Bronchial epithelial cell (primary cell): Measurements from ENCODE around the gene QSOX1. TPM values are rescaled to one million over a fixed set of nuclear protein-coding genes. Genes with fewer than 3 reads are reported as not detected.

Experiments
- DNase-seq: peaks from one replicate; pipeline ENCODE4 v3.0.0-alpha.2; 2010; ENCODE audit warnings: low read depth
- FAIRE-seq: peaks from 2 replicates; lab custom pipeline; 2011; peaks lifted over from hg19 to GRCh38; lab: Jason Lieb, UNC
- H3K27me3 ChIP-seq: 2 replicates; pipeline ENCODE4 v1.5.1; 2011; ENCODE audit warnings: low read length; ENCODE audit not compliant: control insufficient read depth, insufficient read depth
- H3K36me3 ChIP-seq: 2 replicates; pipeline ENCODE4 v1.5.1; 2011; ENCODE audit warnings: low read length; ENCODE audit not compliant: control insufficient read depth, insufficient read depth
- H3K4me3 ChIP-seq: 2 replicates; pipeline ENCODE4 v1.5.1; 2011; ENCODE audit warnings: mild to moderate bottlenecking, low read depth, low read length, control low read depth
- total RNA-seq: library from RNA; depleted of rRNA; stranded (reverse); fragments of >200 nt; gene quantifications from 2 replicates; pipeline ENCODE4 v1.2.1, GENCODE V29; 2014
- TF ChIP-seq, protein P1 (sequence below): IDR thresholded peaks from 2 replicates; pipeline ENCODE4 v1.5.1; 2011; ENCODE audit warnings: mild to moderate bottlenecking, moderate library complexity, low read length, control low read depth, inconsistent platforms; ENCODE audit not compliant: insufficient read depth, severe bottlenecking

The QSOX1 gene
- total RNA-seq, 1 donor from 2014 or later: 134 TPM

DNA sequence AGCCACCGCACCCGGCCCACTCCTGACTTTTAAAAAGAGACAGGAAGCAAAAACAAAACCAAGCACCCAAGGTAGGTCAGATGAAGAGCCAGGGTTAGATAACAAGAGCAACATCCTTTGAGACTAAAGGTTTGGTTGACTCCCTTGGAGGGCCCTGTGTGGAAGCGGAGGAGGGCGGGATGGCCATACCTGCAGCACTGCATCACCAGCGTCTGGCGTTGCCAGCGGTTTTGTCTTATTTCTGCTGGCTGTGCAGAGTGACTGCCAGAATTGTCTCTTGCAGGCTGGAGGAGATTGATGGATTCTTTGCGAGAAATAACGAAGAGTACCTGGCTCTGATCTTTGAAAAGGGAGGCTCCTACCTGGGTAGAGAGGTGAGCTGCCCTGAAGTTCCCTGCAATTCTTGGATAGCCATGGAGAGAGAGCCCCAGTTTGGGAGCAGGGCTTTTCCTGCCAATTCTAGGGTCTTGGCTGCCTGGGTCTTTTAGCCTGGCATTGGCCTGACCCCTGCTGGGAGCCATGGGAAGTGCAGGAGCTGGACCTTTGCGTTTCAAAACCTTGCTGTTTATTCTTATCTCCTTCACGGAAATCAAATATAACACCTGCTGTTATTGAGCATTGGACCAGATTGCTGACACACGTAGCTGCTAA, 24.0 kb downstream of the QSOX1 start:
- DNase-seq (peak; percentile 30), FAIRE-seq (no peak)
- no peak overlapping the region for H3K4me3 ChIP-seq
- TF ChIP-seq, protein P1, sequence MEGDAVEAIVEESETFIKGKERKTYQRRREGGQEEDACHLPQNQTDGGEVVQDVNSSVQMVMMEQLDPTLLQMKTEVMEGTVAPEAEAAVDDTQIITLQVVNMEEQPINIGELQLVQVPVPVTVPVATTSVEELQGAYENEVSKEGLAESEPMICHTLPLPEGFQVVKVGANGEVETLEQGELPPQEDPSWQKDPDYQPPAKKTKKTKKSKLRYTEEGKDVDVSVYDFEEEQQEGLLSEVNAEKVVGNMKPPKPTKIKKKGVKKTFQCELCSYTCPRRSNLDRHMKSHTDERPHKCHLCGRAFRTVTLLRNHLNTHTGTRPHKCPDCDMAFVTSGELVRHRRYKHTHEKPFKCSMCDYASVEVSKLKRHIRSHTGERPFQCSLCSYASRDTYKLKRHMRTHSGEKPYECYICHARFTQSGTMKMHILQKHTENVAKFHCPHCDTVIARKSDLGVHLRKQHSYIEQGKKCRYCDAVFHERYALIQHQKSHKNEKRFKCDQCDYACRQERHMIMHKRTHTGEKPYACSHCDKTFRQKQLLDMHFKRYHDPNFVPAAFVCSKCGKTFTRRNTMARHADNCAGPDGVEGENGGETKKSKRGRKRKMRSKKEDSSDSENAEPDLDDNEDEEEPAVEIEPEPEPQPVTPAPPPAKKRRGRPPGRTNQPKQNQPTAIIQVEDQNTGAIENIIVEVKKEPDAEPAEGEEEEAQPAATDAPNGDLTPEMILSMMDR: peak; percentile 93
- peaks cover 27% of the 10 kb centered on the region for H3K36me3 ChIP-seq
- H3K27me3 ChIP-seq: no peaks in the 10 kb centered on the region

DNA sequence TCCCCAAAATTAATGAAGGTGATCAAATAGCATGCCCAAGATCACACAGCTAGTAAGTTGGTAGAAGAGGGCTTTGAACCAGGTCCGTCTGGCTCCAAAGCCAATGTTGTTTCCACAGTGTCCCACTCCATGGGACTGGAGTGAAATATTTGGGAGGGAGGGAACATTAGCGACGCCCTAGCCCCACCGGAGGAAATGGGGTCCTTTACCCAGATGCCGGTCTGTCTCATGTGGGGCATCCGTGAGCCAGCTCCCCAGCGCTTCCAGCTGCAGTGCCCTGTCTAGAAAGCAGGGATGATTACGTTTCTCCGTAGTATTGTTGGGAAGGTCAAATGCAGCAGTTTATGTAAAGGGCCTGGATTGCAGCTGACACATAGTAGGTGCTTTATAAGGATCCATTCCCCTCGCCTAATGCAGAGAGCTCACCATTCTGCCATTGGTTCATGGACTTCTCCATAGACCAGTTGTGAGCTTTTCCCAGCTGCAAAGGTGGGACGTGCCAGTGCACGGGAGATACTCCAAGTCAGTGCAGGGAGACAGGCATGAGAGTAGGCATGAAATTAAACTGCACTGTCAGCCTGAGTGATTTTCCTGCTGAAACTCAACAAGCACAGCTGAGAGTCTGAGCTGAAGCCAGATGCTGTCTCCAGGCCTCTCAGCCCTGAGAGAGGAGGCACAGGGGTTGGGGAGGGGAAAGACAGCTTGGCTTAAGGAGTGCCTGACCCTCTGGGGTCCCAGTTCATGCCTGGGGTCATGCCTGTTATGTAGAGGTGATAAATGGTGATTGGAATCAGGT, 24.7 kb downstream of the QSOX1 start:
- Histone ChIP-seq H3K27me3 (no peaks in the 10 kb centered on the region), H3K36me3 (peaks cover 31% of the 10 kb centered on the region), H3K4me3 (no peak overlapping the region)
- TF ChIP-seq, protein P1: no peak
- DNase-seq (no peak), FAIRE-seq (no peak)

DNA sequence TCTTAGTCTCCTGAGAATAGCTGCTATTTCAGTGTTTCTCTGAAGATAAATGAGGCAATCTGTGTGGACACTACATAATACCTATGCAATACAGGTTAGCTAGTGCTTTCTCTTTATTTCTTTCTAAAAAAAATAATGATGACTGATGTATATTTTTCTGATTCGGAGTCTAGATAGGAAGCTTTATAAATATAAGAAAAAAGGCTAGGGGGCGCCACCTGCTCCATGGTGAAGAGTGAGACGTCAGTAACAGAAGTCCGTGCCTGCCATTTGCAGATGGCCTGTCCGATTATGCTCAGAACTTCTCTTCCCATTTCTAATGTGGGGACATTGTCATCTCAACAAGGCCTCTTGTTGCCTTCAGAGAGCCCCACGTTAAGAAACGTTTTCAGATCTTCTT, 26.4 kb downstream of the QSOX1 start:
- Histone ChIP-seq H3K4me3 (no peak overlapping the region), H3K36me3 (peaks cover 33% of the 10 kb centered on the region), H3K27me3 (no peaks in the 10 kb centered on the region)
- TF ChIP-seq, protein P1: peak; percentile 37
- DNase-seq: no peak
- FAIRE-seq: no peak

DNA sequence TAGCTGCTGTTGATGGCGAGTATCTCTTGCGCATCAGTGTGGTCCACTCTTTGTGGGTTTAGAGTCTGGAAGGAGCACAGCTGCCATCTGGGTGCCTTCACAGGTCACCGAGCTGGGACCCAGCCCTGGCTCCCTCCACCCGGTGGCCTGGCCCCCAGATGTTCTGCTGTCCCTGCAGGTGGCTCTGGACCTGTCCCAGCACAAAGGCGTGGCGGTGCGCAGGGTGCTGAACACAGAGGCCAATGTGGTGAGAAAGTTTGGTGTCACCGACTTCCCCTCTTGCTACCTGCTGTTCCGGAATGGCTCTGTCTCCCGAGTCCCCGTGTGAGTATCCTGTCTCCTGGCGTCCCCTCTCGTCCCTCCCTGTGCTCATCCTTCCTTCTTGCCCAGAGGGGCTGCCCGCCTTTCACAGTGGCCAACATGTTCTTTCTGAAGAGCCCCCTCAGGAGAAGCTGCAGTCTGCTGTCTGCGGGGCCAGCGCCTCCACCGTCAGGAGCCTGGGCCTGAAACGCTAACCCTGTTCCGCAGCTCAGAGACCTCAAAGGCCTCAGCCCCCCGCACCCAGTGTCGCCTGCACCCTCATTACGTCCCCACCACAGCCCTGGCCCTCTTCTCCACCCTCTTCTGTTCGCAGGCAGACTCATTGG, 27.4 kb downstream of the QSOX1 start:
- FAIRE-seq: no peak
- peaks cover 36% of the 10 kb centered on the region for H3K36me3 ChIP-seq
- H3K27me3 ChIP-seq: no peaks in the 10 kb centered on the region
- DNase-seq: no peak
- no peak overlapping the region for H3K4me3 ChIP-seq
- TF ChIP-seq, protein P1: no peak

DNA sequence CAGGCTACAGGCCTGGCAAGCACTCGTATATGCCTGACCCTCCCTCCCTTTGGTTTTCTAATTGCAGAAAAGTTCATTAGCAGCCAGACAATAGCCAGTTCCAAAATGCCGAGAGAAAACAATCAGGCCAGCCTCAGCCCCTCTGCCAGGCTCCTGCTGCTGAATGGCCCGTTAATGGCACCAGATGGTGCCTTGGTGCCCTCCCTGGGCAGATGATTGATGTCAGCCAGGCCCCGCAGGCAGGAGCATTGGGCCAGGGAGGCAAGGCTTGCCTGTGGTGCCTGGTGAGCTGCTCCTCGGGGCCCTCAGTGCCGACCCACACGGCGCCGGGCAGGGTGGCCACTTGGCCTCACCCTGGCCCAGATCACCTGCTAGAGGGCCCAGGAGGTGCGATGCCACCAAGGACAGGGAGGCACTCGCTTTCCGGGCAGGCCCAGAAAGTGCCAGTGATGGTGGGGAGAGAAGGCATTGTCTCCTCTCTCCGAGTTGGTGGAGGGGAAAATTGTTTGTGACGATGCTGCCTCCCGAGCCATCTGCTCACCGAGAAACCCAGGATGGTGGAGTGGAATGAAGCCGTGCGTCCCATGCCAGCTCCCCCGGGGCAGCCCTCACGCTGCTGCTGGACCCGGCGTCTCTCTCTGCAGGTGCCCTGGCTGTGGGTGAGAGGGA, 28.1 kb downstream of the QSOX1 start:
- no peak for DNase-seq
- no peak overlapping the region for H3K4me3 ChIP-seq
- TF ChIP-seq, protein P1: no peak
- no peaks in the 10 kb centered on the region for H3K27me3 ChIP-seq
- FAIRE-seq: no peak
- peaks cover 41% of the 10 kb centered on the region for H3K36me3 ChIP-seq
